SH-SY5Y (cell line): ENCODE results near the gene CIDEA.

Experiments
- GATA2 ChIP-seq: IDR thresholded peaks from 2 replicates; pipeline ENCODE4 v1.6.1; 2011; ENCODE audit warnings: mild to moderate bottlenecking, low read depth, low read length
- GATA3 ChIP-seq: IDR thresholded peaks from 2 replicates; pipeline ENCODE4 v1.6.1; 2011; ENCODE audit warnings: low read depth, mild to moderate bottlenecking, low read length, moderate library complexity

DNA sequence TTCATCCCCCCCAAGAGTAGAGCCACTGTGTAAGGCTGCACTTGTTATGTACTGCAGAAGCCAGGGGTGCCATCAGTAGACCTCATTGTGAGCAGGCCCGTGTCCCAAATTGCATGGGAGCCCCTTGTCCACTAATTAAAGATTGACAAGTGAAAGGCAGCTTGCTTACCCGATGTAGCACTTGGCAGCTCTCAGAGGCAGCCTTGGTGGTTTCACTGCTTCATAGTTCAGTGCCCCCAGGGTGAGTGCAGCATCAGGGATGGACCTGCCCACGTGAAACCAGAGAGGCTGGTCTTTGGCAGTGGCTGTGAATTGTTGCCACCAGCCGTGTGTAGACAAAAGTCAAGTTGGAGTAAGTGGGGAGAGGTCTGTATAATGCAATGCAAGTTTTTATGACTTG is 67.2 kb downstream of the CIDEA start:
- no peak for TF ChIP-seq GATA2
- TF ChIP-seq GATA3 = no peak
